HG02759 (cell line): Measurements from ENCODE around the gene HPS4.
"Not testable (repeated sequence)": the region's sequence is repeated elsewhere in the genome, so short reads cannot be mapped to it uniquely, and the experiment has no call there.

ENCODE experiments used
- ATAC-seq: cut with Tn5 transposase; IDR thresholded peaks from one replicate; pipeline ENCODE4 v1.9.1; 2021; ENCODE audit warnings: mild to moderate bottlenecking, moderate library complexity; ENCODE audit not compliant: unreplicated experiment

The HPS4 gene

DNA sequence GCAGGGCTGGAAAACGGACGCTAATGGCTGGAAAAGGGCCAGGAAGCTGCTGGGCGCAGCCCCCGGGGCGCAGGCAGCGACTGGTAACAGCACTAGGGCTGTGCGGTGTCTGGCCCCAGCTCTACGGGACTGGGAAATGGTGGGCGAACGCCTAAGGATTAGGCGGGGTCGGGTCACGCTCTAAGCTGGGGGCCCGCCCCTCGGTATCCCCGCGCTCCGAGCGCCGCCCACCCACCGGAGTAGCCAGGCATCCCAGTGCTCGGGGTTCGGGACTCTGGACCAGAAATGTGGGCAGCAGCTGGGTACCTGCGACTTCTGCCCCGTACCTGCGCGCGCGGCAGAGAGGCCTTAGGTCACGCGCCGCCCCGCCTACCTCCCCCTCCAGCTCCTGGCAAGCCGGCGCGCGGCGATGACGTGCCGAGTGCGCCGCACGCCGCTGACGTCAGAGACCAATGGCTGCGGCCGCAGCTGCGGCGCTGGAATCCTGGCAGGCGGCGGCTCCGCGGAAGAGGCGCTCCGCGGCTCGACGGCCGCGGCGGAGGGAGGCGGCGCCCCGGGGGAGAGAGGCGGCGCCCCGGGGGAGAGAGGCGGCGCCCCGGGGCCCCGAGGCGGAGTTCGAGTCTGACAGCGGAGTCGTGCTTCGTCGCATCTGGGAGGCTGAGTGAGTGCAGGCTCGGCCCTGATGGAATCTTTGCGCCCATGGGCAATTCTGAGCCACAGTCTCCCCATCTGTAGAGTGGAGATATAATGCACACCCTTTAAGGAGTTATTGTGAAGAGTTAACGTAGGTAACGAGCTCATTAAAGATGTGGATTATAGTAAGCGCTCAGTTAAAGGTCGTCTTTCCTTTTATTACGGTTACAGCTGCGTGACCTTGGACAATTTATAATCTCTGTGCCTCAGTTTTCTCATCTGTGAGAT, at the start of gene HPS4, which contains the start of gene SRRD:
Gene HPS4 (minus strand): TSS at position 345 of the 921 bp plus-strand sequence. CDS start 2,021 bp downstream, outside the sequence.
Gene SRRD (plus strand): TSS at position 439 of the 921 bp plus-strand sequence. CDS start 14 bp downstream, at position 453.
- peak; percentile 85 for ATAC-seq

GRCh38 chr22:26529345-26529744, 45.8 kb upstream of the HPS4 start:
- ATAC-seq: no peak

GRCh38 chr22:26528518-26528917, 44.9 kb upstream of the HPS4 start:
- ATAC-seq: not testable (repeated sequence)

GRCh38 chr22:26527574-26528465, 44.2 kb upstream of the HPS4 start:
- no peak for ATAC-seq

- no peak for ATAC-seq
Measured at GRCh38 chr22:26527167-26527566, 43.6 kb upstream of the HPS4 start.

DNA sequence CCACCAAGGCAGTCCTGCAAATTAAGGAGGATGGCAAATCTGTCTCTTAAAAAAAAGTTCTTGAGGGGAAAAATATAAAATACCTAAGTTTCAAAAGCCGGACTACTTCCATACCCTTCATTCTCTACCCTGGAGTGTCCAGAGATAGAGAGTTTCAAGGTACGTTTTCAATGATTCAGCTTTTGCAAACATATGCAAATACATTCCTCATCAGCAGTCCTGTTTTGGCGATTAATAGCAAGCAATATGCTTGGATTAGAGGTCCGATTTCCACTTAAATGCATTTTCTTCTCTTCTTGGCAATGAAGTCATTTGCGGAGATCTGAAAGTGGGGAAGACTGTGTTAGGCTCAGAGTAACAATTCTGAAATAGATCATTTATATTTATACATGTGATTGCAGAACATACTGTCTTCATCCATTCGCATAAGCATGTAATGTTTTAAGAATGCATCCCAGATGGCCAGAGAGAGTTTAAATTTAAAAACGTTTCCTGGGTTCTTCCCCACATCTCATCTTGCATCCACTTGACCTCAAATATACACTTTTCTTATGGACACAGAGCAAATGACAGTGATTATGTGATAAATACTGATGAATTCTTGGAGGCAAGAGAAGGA, 42.5 kb upstream of the HPS4 start:
- ATAC-seq: no peak

GRCh38 chr22:26524870-26525269, 41.3 kb upstream of the HPS4 start:
- no peak for ATAC-seq

DNA sequence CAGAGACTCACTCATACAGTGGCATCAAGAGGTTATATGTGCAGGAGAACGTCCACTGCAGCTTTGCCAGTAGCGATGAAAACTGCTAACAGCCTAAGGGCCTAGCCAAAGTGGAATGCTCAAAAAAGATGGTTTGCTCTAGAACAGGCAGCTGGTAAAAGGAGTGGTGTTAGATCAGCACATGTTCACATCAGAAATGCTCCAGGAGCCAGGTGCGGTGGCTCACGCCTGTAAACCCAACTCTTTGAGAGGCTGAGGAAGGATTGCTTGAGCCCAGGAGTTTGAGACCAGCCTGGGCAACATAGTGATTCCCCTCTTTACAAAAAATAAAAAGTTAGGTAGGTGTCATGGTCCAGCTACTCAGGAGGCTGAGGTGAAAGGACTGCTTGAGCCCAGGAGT, 39.0 kb upstream of the HPS4 start:
- no peak for ATAC-seq

GRCh38 chr22:26522012-26522411, 38.4 kb upstream of the HPS4 start:
- no peak for ATAC-seq

- ATAC-seq: no peak
Measured at GRCh38 chr22:26517429-26517828, 33.8 kb upstream of the HPS4 start.

- ATAC-seq: no peak
Measured at GRCh38 chr22:26516503-26516902, 32.9 kb upstream of the HPS4 start.

- no peak for ATAC-seq
Measured at GRCh38 chr22:26515931-26516330, 32.3 kb upstream of the HPS4 start.

- no peak for ATAC-seq
Measured at GRCh38 chr22:26514419-26515161, 31.0 kb upstream of the HPS4 start.

DNA sequence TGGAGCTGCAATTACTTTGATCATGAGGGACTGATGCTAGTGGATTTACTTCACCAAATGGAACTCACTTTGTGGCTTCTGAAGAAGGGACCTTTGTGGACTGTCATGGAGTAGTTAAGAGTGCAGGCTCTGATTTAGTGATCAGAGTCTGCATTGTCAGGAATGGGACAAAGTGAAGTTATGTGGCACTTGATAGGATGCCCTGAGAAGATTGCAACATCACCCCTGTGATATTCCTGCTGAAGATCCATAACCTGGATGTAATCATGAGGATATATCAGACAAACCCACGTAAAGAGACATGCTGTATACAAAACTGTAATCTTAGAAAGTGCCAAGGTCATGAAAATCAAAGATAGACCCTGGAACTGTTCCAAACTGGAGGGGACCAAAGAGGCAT, 30.3 kb upstream of the HPS4 start:
- ATAC-seq: no peak

GRCh38 chr22:26512149-26512793, 28.7 kb upstream of the HPS4 start, which contains the start of gene TFIP11:
Gene TFIP11 (minus strand): TSS chr22:26512473. CDS start chr22:26510272, 2,201 bp downstream.
- peak; percentile 99 for ATAC-seq

DNA sequence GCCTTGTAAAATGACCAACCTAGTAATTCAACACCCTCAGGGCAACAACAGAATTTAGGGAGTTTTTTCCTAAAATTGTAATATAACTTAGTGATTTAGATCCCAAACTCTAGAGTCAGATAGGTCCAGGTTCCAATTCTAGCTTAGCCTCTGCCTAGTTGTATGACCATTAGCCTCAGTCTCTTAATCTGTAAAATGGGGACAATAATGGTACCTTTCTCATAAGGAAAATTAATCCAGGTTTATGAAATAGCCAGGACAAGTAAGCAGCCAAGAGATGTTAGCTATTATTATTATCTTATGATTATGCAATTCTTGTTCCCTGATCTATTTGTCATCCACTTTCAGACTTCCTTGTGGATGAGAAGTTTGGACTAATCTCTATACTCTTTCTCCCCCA, 24.6 kb upstream of the HPS4 start:
- ATAC-seq: no peak

- no peak for ATAC-seq
Measured at GRCh38 chr22:26503758-26504157, 20.2 kb upstream of the HPS4 start.

GRCh38 chr22:26502688-26503561, 19.3 kb upstream of the HPS4 start:
- ATAC-seq: peak; percentile 42

DNA sequence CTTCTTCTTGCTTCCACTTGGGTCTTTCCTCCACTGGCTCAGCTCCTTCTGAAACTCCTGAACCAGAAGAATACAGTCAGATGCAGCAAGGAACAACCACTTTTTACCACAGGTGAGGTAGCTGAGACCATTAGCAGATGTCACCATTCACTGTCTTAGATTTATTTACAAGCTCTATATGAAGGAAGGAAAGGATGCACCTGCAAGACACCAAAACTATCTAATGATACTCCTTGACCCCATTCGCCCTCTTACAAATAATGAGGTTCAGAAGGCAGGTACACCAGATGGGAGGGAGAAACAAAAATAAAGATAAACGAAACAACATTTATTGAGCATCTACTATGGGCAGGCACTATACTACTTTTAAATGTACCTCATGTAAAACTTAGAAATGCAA, 18.4 kb upstream of the HPS4 start:
- ATAC-seq: no peak
